ENCODE data around the gene CCDC85A. TPM values are rescaled to one million over a fixed set of nuclear protein-coding genes. Genes with fewer than 3 reads are reported as not detected.
"Not testable (repeated sequence)": the region's sequence is repeated elsewhere in the genome, so short reads cannot be mapped to it uniquely, and the experiment has no call there.

CCDC85A gene
- total and polyA plus RNA-seq, 5 donors from 2014 or later, result not detected

GRCh38 chr2:56159875-56160274, 23.9 kb upstream of the CCDC85A start:
- not testable (repeated sequence) for H3K4me1 Mint-ChIP-seq; H3K4me3 ChIP-seq (ENCODE audit: low read depth, low read length); H3K27me3 Mint-ChIP-seq; H3K4me1 ChIP-seq (ENCODE audit: control insufficient read depth, insufficient read depth, low read length, poor library complexity, severe bottlenecking); H3K9me3 ChIP-seq (ENCODE audit: control insufficient read depth in 2 of 2, low read length in 2 of 2); H3K36me3 ChIP-seq (ENCODE audit: control insufficient read depth, insufficient read depth, low read length); H3K27me3 ChIP-seq (ENCODE audit: control insufficient read depth, insufficient read depth, low read length); DNase-seq; H3K9me3 Mint-ChIP-seq; H3K27ac ChIP-seq (ENCODE audit: insufficient read depth, low read length, poor library complexity, severe bottlenecking); H3K36me3 Mint-ChIP-seq; H3K4me3 Mint-ChIP-seq; ATAC-seq (ENCODE audit: low read depth in 2 of 2)
- peak overlapping the region in 1 of 3 donors; percentile 60 for H3K27ac Mint-ChIP-seq

DNA sequence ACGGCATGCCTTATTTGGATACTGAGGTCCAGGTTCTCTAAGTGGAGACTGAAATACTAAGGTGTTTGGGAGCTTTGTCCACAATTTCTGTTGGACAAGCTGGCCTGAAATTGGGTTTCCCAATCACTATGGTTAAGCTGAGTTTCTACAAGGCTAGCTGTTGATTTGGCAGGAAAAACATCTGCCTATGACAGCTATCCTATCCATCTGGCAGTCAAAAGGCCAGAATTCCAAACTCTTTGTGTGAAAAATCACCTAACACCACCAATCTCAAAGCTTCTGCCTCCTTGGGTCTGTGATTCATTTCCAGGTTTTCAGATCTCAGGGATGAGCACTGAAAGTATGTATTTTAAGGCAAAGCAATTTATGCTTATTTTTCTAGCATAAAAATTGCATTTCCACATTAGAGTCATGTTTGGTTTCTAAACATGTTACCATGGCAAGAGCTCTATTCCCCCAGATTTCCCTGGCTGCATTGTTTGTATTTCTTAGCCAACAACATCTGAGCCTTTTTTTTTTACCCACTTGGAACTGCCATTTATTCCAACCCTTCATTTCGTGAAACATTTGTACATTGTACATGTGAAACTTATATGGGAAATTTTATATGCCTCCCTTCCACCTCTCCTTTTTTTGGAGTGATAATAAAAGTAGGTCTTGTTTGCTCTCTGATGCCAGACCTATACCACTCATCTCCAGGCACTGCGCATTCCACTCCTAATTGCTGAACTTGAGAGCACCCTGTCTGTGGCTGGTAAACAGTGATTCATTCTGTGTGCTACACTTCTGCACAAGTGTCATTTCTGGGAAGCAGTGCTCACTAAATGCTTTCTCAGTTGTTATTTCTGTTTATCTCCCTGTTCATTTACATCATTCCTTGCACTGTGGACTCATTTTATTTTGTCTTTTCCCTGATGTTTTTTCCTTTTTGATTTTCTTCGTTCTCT, 15.9 kb upstream of the CCDC85A start:
- H3K9me3 ChIP-seq (ENCODE audit: control insufficient read depth in 2 of 2, low read length in 2 of 2), result no peaks in the 10 kb centered on the region
- no peak for ATAC-seq (ENCODE audit: low read depth in 2 of 2)

DNA sequence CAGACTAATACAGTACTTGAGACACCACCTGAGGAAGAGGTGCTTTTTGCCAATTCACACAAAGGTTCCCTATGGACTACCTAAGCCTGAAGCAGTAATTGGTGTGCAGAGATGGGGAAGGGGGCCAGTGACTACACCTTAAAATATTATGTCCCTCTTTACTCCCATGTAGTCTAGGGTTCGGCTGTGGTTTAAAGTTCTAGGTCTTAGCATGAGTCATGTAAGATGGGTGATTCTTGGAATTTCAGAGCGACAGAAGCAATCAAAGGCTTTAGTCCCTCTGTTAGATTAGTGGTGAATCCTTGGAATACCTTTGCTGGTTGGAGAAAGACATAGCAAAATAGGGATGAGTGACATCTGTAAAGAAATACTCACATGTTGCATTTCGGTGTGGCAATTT, 14.3 kb upstream of the CCDC85A start:
- no peak overlapping the region for H3K27ac Mint-ChIP-seq
- H3K27ac ChIP-seq (ENCODE audit: insufficient read depth, low read length, poor library complexity, severe bottlenecking), result no peak overlapping the region
- ATAC-seq (ENCODE audit: low read depth in 2 of 2) (no peak), DNase-seq (no peak)
- peaks cover 0 to 9% (median 2%) of the 10 kb centered on the region in 7 donors for H3K9me3 Mint-ChIP-seq
- no peaks in the 10 kb centered on the region for H3K36me3 ChIP-seq (ENCODE audit: control insufficient read depth, insufficient read depth, low read length)
- H3K9me3 ChIP-seq (ENCODE audit: control insufficient read depth in 2 of 2, low read length in 2 of 2), result no peaks in the 10 kb centered on the region
- H3K4me3 Mint-ChIP-seq, result no peak overlapping the region
- H3K27me3 ChIP-seq (ENCODE audit: control insufficient read depth, insufficient read depth, low read length), result no peaks in the 10 kb centered on the region
- no peaks in the 10 kb centered on the region for H3K36me3 Mint-ChIP-seq
- H3K4me3 ChIP-seq (ENCODE audit: low read depth, low read length), result no peak overlapping the region
- H3K27me3 Mint-ChIP-seq, result no peaks in the 10 kb centered on the region
- H3K4me1 Mint-ChIP-seq, result no peaks in the 10 kb centered on the region
- no peaks in the 10 kb centered on the region for H3K4me1 ChIP-seq (ENCODE audit: control insufficient read depth, insufficient read depth, low read length, poor library complexity, severe bottlenecking)

More for the DNA sequence above, 15.9 kb upstream of the CCDC85A start:
- Histone ChIP-seq H3K4me1 (ENCODE audit: control insufficient read depth, insufficient read depth, low read length, poor library complexity, severe bottlenecking) (no peaks in the 10 kb centered on the region), H3K4me3 (ENCODE audit: low read depth, low read length) (no peak overlapping the region), H3K36me3 (ENCODE audit: control insufficient read depth, insufficient read depth, low read length) (no peaks in the 10 kb centered on the region), H3K27ac (ENCODE audit: insufficient read depth, low read length, poor library complexity, severe bottlenecking) (no peak overlapping the region), H3K27me3 (ENCODE audit: control insufficient read depth, insufficient read depth, low read length) (no peaks in the 10 kb centered on the region)
- Mint-ChIP-seq H3K27ac (no peak overlapping the region), H3K4me3 (no peak overlapping the region), H3K4me1 (no peaks in the 10 kb centered on the region), H3K36me3 (no peaks in the 10 kb centered on the region), H3K27me3 (no peaks in the 10 kb centered on the region), H3K9me3 (peaks cover 0 to 7% (median 3%) of the 10 kb centered on the region in 7 donors)
- DNase-seq, result no peak

DNA sequence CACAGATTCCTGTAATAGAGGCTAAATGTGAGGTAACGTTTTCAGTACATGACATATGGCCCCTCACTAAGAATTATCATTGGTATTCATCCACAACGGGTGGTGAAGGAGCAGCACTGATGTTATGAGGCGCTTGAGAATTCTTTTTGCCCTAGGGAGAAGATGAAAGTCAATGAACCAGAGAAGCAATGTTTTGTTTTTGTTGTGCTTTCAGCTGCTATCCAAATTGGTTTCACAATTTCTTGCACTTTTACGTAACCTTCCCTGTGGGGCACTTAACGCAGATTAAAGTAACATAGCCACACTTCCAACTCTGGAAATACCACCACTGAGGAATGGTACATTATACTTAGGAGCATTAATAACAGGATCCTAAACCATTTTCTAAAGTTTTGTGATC, 13.3 kb upstream of the CCDC85A start:
- H3K27ac Mint-ChIP-seq, result no peak overlapping the region
- no peaks in the 10 kb centered on the region for H3K36me3 Mint-ChIP-seq
- no peak overlapping the region for H3K27ac ChIP-seq (ENCODE audit: insufficient read depth, low read length, poor library complexity, severe bottlenecking)

GRCh38 chr2:56170988-56171387, 12.8 kb upstream of the CCDC85A start:
- DNase-seq, result no peak

More for the DNA sequence above, 13.3 kb upstream of the CCDC85A start:
- H3K4me1 ChIP-seq (ENCODE audit: control insufficient read depth, insufficient read depth, low read length, poor library complexity, severe bottlenecking), result no peaks in the 10 kb centered on the region
- no peak overlapping the region for H3K4me3 ChIP-seq (ENCODE audit: low read depth, low read length)
- ATAC-seq (ENCODE audit: low read depth in 2 of 2) (no peak), DNase-seq (no peak)
- Mint-ChIP-seq H3K4me1 (no peaks in the 10 kb centered on the region), H3K27me3 (no peaks in the 10 kb centered on the region), H3K9me3 (peaks cover 0 to 9% (median 2%) of the 10 kb centered on the region in 7 donors), H3K4me3 (no peak overlapping the region)
- no peaks in the 10 kb centered on the region for H3K36me3 ChIP-seq (ENCODE audit: control insufficient read depth, insufficient read depth, low read length)
- H3K27me3 ChIP-seq (ENCODE audit: control insufficient read depth, insufficient read depth, low read length), result no peaks in the 10 kb centered on the region
- no peaks in the 10 kb centered on the region for H3K9me3 ChIP-seq (ENCODE audit: control insufficient read depth in 2 of 2, low read length in 2 of 2)

GRCh38 chr2:56175779-56176178, 8.0 kb upstream of the CCDC85A start:
- ATAC-seq (ENCODE audit: low read depth in 2 of 2), result no peak
- H3K4me3 ChIP-seq (ENCODE audit: low read depth, low read length), result no peak overlapping the region
- Mint-ChIP-seq H3K27ac (no peak overlapping the region), H3K9me3 (peaks cover 0 to 5% (median 2%) of the 10 kb centered on the region in 7 donors), H3K4me1 (no peaks in the 10 kb centered on the region), H3K27me3 (peaks cover 8% of the 10 kb centered on the region), H3K36me3 (no peaks in the 10 kb centered on the region), H3K4me3 (no peak overlapping the region)
- no peak overlapping the region for H3K27ac ChIP-seq (ENCODE audit: insufficient read depth, low read length, poor library complexity, severe bottlenecking)
- H3K36me3 ChIP-seq (ENCODE audit: control insufficient read depth, insufficient read depth, low read length), result no peaks in the 10 kb centered on the region
- no peak for DNase-seq
- H3K4me1 ChIP-seq (ENCODE audit: control insufficient read depth, insufficient read depth, low read length, poor library complexity, severe bottlenecking), result no peaks in the 10 kb centered on the region
- no peaks in the 10 kb centered on the region for H3K9me3 ChIP-seq (ENCODE audit: control insufficient read depth in 2 of 2, low read length in 2 of 2)
- H3K27me3 ChIP-seq (ENCODE audit: control insufficient read depth, insufficient read depth, low read length), result no peaks in the 10 kb centered on the region

More at GRCh38 chr2:56170988-56171387, 12.8 kb upstream of the CCDC85A start:
- Mint-ChIP-seq H3K4me3 (no peak overlapping the region), H3K27me3 (no peaks in the 10 kb centered on the region), H3K27ac (no peak overlapping the region), H3K36me3 (no peaks in the 10 kb centered on the region), H3K9me3 (peaks cover 0 to 9% (median 2%) of the 10 kb centered on the region in 7 donors), H3K4me1 (no peaks in the 10 kb centered on the region)
- ATAC-seq (ENCODE audit: low read depth in 2 of 2), result no peak
- Histone ChIP-seq H3K9me3 (ENCODE audit: control insufficient read depth in 2 of 2, low read length in 2 of 2) (no peaks in the 10 kb centered on the region), H3K27me3 (ENCODE audit: control insufficient read depth, insufficient read depth, low read length) (no peaks in the 10 kb centered on the region), H3K36me3 (ENCODE audit: control insufficient read depth, insufficient read depth, low read length) (no peaks in the 10 kb centered on the region), H3K4me3 (ENCODE audit: low read depth, low read length) (no peak overlapping the region), H3K4me1 (ENCODE audit: control insufficient read depth, insufficient read depth, low read length, poor library complexity, severe bottlenecking) (no peaks in the 10 kb centered on the region), H3K27ac (ENCODE audit: insufficient read depth, low read length, poor library complexity, severe bottlenecking) (no peak overlapping the region)

DNA sequence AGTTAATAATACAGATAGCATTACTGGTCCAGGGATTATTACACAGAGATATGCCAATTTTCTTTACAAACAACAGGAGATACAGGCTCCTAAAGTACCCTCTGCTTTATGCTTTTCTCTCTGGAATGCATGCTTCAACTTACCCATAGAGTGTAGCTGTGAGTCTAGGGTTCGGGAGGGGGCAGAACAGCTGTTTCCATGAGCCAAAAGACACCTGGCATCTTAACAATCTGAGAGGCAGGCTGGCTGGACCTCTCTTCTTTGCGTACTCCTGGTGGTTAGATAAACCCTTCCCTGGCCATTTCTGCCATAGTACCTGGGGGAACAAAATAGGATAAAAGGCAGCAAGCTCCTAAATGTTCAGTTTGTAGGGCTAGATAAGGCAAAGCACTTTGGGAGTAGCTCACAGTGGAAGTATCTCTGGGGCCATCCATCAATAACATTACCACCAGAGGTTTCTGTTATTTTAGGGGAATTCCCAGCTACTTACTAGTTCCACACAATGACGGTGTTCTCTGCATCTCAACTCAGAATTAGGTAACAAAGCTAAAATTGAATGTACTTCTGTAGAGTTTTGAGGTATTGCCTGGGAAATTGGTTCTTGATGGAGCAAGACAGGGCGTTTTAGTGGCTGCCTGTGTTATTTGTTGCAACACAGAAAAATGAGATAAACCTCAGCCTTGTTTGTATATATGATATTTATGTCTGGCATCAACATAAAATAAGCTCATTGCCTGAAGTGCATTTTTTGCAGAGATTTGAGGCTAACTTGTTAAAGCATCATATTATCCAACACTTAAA, 6.2 kb upstream of the CCDC85A start:
- DNase-seq, result no peak
- Mint-ChIP-seq H3K4me1 (peaks cover 0 to 5% (median 2%) of the 10 kb centered on the region in 4 donors), H3K9me3 (peaks cover 0 to 7% (median 0%) of the 10 kb centered on the region in 7 donors), H3K4me3 (no peak overlapping the region), H3K27ac (no peak overlapping the region), H3K27me3 (peaks cover 22% of the 10 kb centered on the region), H3K36me3 (no peaks in the 10 kb centered on the region)
- H3K27me3 ChIP-seq (ENCODE audit: control insufficient read depth, insufficient read depth, low read length), result no peaks in the 10 kb centered on the region
- ATAC-seq (ENCODE audit: low read depth in 2 of 2), result no peak
- no peaks in the 10 kb centered on the region for H3K36me3 ChIP-seq (ENCODE audit: control insufficient read depth, insufficient read depth, low read length)
- no peaks in the 10 kb centered on the region for H3K4me1 ChIP-seq (ENCODE audit: control insufficient read depth, insufficient read depth, low read length, poor library complexity, severe bottlenecking)
- no peak overlapping the region for H3K4me3 ChIP-seq (ENCODE audit: low read depth, low read length)
- no peaks in the 10 kb centered on the region for H3K9me3 ChIP-seq (ENCODE audit: control insufficient read depth in 2 of 2, low read length in 2 of 2)
- H3K27ac ChIP-seq (ENCODE audit: insufficient read depth, low read length, poor library complexity, severe bottlenecking), result no peak overlapping the region
